Measurements from ENCODE around the gene ZBTB14.

- TF ChIP-seq CTCF (IDR thresholded peaks at IDR 0.05), result no peak
- no peak for TF ChIP-seq EZH2 (IDR thresholded peaks at IDR 0.05)
Observed at GRCh38 chr18:5282770-5283169, 12.8 kb downstream of the ZBTB14 start.
